MCF 10A (cell line): ENCODE data around the gene PEAK1. TPM values are rescaled to one million over a fixed set of nuclear protein-coding genes. Genes with fewer than 3 reads are reported as not detected.

Source experiments
- BruUV-seq: library from RNA; stranded (reverse); fragments of 400-500 nt; replicated peaks from 2 replicates; lab custom pipeline; 2021; lab: Mats Ljungman, UMichigan
- CTCF ChIA-PET: fragments of 300-600 bp; sonication (Branson Sonifier 250); formaldehyde crosslinking; extraction: SDS; loops from one replicate; lab custom pipeline; 2021; ENCODE audit warnings: antibody characterized with exemption, inconsistent platforms; lab: Yijun Ruan, JAX
- POLR2A ChIA-PET: fragments of 300-600, 350-650 bp; sonication (Branson Sonifier 250); formaldehyde crosslinking; extraction: SDS; loops from one replicate; lab custom pipeline; 2020; ENCODE audit warnings: antibody characterized with exemption, inconsistent platforms; lab: Yijun Ruan, JAX
- DNase-seq: peaks from one replicate; pipeline ENCODE4 v3.0.0-alpha.2; 2018; ENCODE audit not compliant: unreplicated experiment
- H3K27ac Mint-ChIP-seq: one replicate; pipeline ENCODE4 v1.8.0; 2022; ENCODE audit warnings: mild to moderate bottlenecking, low read depth, mixed read lengths; ENCODE audit not compliant: unreplicated experiment
- H3K27me3 Mint-ChIP-seq: one replicate; pipeline ENCODE4 v1.8.0; 2022; ENCODE audit warnings: mixed read lengths; ENCODE audit not compliant: insufficient read depth, unreplicated experiment
- H3K36me3 Mint-ChIP-seq: one replicate; pipeline ENCODE4 v1.8.0; 2022; ENCODE audit warnings: mild to moderate bottlenecking, moderate library complexity, mixed read lengths; ENCODE audit not compliant: insufficient read depth, unreplicated experiment
- H3K4me1 Mint-ChIP-seq: one replicate; pipeline ENCODE4 v1.8.0; 2022; ENCODE audit warnings: mixed read lengths; ENCODE audit not compliant: insufficient read depth, unreplicated experiment
- H3K4me3 Mint-ChIP-seq: one replicate; pipeline ENCODE4 v1.8.0; 2022; ENCODE audit warnings: mild to moderate bottlenecking, moderate library complexity, mixed read lengths; ENCODE audit not compliant: unreplicated experiment
- H3K9me3 Mint-ChIP-seq: one replicate; pipeline ENCODE4 v1.8.0; 2022; ENCODE audit warnings: mixed read lengths; ENCODE audit not compliant: unreplicated experiment
- intact Hi-C: fragments of 100-400 bp; cut with micrococcal nuclease; formaldehyde crosslinking; loops from 2 replicates; pipeline ENCODE4 v1.14.1; 2022
- total RNA-seq: library from RNA; stranded (reverse); gene quantifications from 2 replicates; pipeline ENCODE4 v1.2.3, GENCODE V29; 2022
- TF ChIP-seq, protein P1 (sequence below): fragments of 200-600 bp; IDR thresholded peaks from one replicate; pipeline ENCODE4 v1.8.0; 2022; ENCODE audit warnings: antibody characterized with exemption, mild to moderate bottlenecking; ENCODE audit not compliant: unreplicated experiment

The PEAK1 gene
- total RNA-seq, 1 experiment from 2014 or later, result 20.0 TPM

- Mint-ChIP-seq H3K27ac (no peak overlapping the region), H3K27me3 (no peaks in the 10 kb centered on the region), H3K4me3 (no peak overlapping the region), H3K36me3 (no peaks in the 10 kb centered on the region), H3K4me1 (no peaks in the 10 kb centered on the region), H3K9me3 (no peaks in the 10 kb centered on the region)
- POLR2A ChIA-PET, result no interaction called here
- CTCF ChIA-PET, result no interaction called here
- intact Hi-C loops, result no loop called here
- no peak for DNase-seq
- TF ChIP-seq, protein P1, sequence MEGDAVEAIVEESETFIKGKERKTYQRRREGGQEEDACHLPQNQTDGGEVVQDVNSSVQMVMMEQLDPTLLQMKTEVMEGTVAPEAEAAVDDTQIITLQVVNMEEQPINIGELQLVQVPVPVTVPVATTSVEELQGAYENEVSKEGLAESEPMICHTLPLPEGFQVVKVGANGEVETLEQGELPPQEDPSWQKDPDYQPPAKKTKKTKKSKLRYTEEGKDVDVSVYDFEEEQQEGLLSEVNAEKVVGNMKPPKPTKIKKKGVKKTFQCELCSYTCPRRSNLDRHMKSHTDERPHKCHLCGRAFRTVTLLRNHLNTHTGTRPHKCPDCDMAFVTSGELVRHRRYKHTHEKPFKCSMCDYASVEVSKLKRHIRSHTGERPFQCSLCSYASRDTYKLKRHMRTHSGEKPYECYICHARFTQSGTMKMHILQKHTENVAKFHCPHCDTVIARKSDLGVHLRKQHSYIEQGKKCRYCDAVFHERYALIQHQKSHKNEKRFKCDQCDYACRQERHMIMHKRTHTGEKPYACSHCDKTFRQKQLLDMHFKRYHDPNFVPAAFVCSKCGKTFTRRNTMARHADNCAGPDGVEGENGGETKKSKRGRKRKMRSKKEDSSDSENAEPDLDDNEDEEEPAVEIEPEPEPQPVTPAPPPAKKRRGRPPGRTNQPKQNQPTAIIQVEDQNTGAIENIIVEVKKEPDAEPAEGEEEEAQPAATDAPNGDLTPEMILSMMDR, result no peak
- no TSS peak for BruUV-seq
Observed at GRCh38 chr15:77292969-77293558, 126.8 kb downstream of the PEAK1 start.

DNA sequence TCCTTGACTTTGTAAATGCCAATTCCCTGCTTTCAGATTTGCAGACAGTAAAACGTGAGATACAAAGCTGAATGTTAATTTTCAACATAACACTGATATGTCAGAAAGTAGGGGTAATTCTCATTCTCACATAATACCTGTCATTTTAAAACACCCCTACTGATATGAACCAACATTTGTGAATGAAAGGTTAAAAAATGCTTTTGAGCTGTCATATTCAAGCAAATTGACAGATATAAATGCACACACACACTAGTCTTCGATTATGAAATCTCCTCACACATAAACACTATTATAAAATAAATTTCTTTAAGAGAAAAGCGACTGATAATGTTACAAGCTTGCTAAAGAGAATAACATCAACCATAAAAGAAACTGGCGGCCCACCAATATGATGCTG is 128.8 kb downstream of the PEAK1 start:
- H3K9me3 Mint-ChIP-seq, result no peaks in the 10 kb centered on the region
- TF ChIP-seq, protein P1, result no peak
- POLR2A ChIA-PET, result no interaction called here
- no peaks in the 10 kb centered on the region for H3K27me3 Mint-ChIP-seq
- intact Hi-C loops, result no loop called here
- no peaks in the 10 kb centered on the region for H3K36me3 Mint-ChIP-seq
- no TSS peak for BruUV-seq
- CTCF ChIA-PET, result interaction anchor here (0.8 kb wide), 1 partner anchor 31 kb away, joined by 3 read pairs; no protein-coding TSS in a partner anchor
- H3K4me1 Mint-ChIP-seq, result no peaks in the 10 kb centered on the region
- H3K27ac Mint-ChIP-seq, result no peak overlapping the region
- H3K4me3 Mint-ChIP-seq, result no peak overlapping the region
- DNase-seq, result no peak

DNA sequence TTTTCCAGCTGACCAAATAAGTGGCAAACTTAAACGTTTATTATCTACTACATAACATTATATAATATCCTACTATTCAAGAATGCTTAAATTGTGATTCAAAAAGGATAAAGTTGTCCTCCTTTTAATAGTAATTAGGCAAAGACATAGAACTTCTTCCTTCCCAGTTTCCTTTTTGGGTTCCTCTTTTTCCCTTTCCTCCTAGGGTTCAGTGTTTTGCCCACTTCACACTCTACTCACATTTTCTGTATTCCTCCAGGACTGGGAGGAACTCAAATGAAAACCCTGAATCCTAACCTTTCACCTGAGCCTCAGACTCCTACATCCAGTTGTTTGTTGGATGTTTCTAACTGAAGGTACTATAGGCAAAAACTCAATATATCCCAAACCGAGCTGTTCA is 132.5 kb downstream of the PEAK1 start:
- BruUV-seq, result no TSS peak
- no peak overlapping the region for H3K27ac Mint-ChIP-seq
- POLR2A ChIA-PET, result no interaction called here

More for the DNA sequence above, 132.5 kb downstream of the PEAK1 start:
- TF ChIP-seq, protein P1, result no peak
- no peak for DNase-seq
- Mint-ChIP-seq H3K9me3 (no peaks in the 10 kb centered on the region), H3K4me1 (no peaks in the 10 kb centered on the region), H3K36me3 (no peaks in the 10 kb centered on the region), H3K4me3 (no peak overlapping the region), H3K27me3 (no peaks in the 10 kb centered on the region)
- CTCF ChIA-PET, result no interaction called here
- intact Hi-C loops, result no loop called here
